ENCODE data around the gene ANKRD27. TPM values are rescaled to one million over a fixed set of nuclear protein-coding genes. Genes with fewer than 3 reads are reported as not detected.

The ANKRD27 gene
- total RNA-seq, 1 experiment from 2014 or later: 64.2 TPM

DNA sequence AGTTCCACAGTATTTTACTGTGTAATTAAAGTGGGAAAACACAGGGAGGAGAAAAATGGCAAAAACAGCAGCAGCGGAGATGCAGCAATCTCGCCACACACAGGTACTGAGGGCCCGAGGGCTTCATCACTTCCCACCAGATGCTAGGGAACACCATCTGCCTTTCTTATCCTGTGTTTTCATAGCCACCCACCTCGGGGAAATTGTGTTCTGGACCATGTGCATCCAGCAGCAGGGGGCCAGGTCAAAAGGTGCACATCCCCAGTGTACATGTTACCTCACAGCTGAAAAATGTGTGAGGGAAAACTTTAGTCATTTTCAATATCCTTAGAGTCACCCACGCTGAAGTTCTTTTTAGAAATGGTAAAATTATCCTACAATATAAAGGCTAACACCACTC lies 63.8 kb downstream of the ANKRD27 start:
- no TSS peak for BruUV-seq (replicated peaks)
- H3K27me3 ChIP-seq (ENCODE audit: control insufficient read depth, insufficient read depth, low read length): no peaks in the 10 kb centered on the region
- intact Hi-C loops (cut with micrococcal nuclease; ENCODE audit: unreplicated experiment): no loop called here
- POLR2A ChIA-PET: no interaction called here
- in situ Hi-C loops (cut with HindIII; ENCODE audit: low pct_unique_long_range_greater_than_20kb, low sequenced_read_pairs): no loop called here
- TF ChIP-seq POLR2AphosphoS5 (IDR thresholded peaks at IDR 0.05; ENCODE audit: low read depth, low read length) (no peak), SIN3A (IDR thresholded peaks at IDR 0.05; ENCODE audit: borderline replicate concordance, insufficient read depth, low read depth, low read length) (no peak), TCF7L2 (IDR thresholded peaks at IDR 0.05; ENCODE audit: low read depth, low read length) (no peak)
- TF ChIP-seq, protein P1, sequence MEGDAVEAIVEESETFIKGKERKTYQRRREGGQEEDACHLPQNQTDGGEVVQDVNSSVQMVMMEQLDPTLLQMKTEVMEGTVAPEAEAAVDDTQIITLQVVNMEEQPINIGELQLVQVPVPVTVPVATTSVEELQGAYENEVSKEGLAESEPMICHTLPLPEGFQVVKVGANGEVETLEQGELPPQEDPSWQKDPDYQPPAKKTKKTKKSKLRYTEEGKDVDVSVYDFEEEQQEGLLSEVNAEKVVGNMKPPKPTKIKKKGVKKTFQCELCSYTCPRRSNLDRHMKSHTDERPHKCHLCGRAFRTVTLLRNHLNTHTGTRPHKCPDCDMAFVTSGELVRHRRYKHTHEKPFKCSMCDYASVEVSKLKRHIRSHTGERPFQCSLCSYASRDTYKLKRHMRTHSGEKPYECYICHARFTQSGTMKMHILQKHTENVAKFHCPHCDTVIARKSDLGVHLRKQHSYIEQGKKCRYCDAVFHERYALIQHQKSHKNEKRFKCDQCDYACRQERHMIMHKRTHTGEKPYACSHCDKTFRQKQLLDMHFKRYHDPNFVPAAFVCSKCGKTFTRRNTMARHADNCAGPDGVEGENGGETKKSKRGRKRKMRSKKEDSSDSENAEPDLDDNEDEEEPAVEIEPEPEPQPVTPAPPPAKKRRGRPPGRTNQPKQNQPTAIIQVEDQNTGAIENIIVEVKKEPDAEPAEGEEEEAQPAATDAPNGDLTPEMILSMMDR (IDR thresholded peaks at IDR 0.05): no peak
- TF ChIP-seq, protein P2, sequence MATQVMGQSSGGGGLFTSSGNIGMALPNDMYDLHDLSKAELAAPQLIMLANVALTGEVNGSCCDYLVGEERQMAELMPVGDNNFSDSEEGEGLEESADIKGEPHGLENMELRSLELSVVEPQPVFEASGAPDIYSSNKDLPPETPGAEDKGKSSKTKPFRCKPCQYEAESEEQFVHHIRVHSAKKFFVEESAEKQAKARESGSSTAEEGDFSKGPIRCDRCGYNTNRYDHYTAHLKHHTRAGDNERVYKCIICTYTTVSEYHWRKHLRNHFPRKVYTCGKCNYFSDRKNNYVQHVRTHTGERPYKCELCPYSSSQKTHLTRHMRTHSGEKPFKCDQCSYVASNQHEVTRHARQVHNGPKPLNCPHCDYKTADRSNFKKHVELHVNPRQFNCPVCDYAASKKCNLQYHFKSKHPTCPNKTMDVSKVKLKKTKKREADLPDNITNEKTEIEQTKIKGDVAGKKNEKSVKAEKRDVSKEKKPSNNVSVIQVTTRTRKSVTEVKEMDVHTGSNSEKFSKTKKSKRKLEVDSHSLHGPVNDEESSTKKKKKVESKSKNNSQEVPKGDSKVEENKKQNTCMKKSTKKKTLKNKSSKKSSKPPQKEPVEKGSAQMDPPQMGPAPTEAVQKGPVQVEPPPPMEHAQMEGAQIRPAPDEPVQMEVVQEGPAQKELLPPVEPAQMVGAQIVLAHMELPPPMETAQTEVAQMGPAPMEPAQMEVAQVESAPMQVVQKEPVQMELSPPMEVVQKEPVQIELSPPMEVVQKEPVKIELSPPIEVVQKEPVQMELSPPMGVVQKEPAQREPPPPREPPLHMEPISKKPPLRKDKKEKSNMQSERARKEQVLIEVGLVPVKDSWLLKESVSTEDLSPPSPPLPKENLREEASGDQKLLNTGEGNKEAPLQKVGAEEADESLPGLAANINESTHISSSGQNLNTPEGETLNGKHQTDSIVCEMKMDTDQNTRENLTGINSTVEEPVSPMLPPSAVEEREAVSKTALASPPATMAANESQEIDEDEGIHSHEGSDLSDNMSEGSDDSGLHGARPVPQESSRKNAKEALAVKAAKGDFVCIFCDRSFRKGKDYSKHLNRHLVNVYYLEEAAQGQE (IDR thresholded peaks at IDR 0.05; ENCODE audit: insufficient read depth in 1 of 2, low read depth in 2 of 2, low read length in 1 of 2): no peak
- no peak overlapping the region for H3K27ac ChIP-seq (ENCODE audit: low read length)
- no peaks in the 10 kb centered on the region for H3K4me1 ChIP-seq (ENCODE audit: control insufficient read depth, insufficient read depth, low read length)
- ATAC-seq: no peak
- H3K9me3 ChIP-seq (ENCODE audit: control insufficient read depth, insufficient read depth, low read depth, low read length): no peaks in the 10 kb centered on the region
- CTCF ChIA-PET: no interaction called here
- peaks cover 3% of the 10 kb centered on the region; the same call in 1 of the 2 replicates for H3K36me3 ChIP-seq (ENCODE audit: control insufficient read depth, insufficient read depth, low read length)
- H3K4me3 ChIP-seq (ENCODE audit: low read depth in 2 of 2, low read length in 2 of 2): no peak overlapping the region
- DNase-seq (ENCODE audit: low read depth, low spot score): no peak

DNA sequence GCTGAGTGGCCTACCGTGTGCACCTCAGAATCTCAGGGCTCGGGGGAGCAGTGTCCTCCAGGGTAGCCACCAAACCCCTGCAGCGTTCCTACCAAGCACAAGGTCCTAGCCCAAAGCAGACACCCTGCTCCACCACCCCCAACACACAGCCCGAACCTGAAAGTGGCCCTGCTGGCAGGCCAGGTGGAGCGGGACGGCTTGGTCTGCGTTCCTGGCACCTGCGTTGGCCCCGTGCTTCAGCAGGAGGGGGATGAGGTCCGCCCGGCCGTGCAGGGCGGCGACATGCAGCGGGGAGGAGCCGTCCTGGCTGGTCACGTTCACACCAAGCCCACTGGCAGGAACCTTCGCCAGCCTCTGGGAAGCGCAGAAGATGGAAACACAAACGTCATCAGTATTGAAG lies 67.5 kb downstream of the ANKRD27 start:
- H3K9me3 ChIP-seq (ENCODE audit: control insufficient read depth, insufficient read depth, low read depth, low read length): no peaks in the 10 kb centered on the region
- BruUV-seq (replicated peaks): no TSS peak
- CTCF ChIA-PET: no interaction called here
- no peak overlapping the region for H3K27ac ChIP-seq (ENCODE audit: low read length)
- no peak overlapping the region for H3K4me3 ChIP-seq (ENCODE audit: low read depth in 2 of 2, low read length in 2 of 2)
- in situ Hi-C loops (cut with HindIII; ENCODE audit: low pct_unique_long_range_greater_than_20kb, low sequenced_read_pairs): no loop called here
- peak; percentile 39; the same call in 1 of the 2 replicates for ATAC-seq
- POLR2A ChIA-PET: no interaction called here
- H3K4me1 ChIP-seq (ENCODE audit: control insufficient read depth, insufficient read depth, low read length): no peaks in the 10 kb centered on the region
- no peak for DNase-seq (ENCODE audit: low read depth, low spot score)
- no peak for TF ChIP-seq POLR2AphosphoS5 (IDR thresholded peaks at IDR 0.05; ENCODE audit: low read depth, low read length)
- TF ChIP-seq TCF7L2 (IDR thresholded peaks at IDR 0.05; ENCODE audit: low read depth, low read length): no peak
- TF ChIP-seq, protein P1 (IDR thresholded peaks at IDR 0.05): no peak
- TF ChIP-seq, protein P2 (IDR thresholded peaks at IDR 0.05; ENCODE audit: insufficient read depth in 1 of 2, low read depth in 2 of 2, low read length in 1 of 2): no peak
- no peak for TF ChIP-seq SIN3A (IDR thresholded peaks at IDR 0.05; ENCODE audit: borderline replicate concordance, insufficient read depth, low read depth, low read length)
- intact Hi-C loops (cut with micrococcal nuclease; ENCODE audit: unreplicated experiment): no loop called here
- H3K36me3 ChIP-seq (ENCODE audit: control insufficient read depth, insufficient read depth, low read length): peaks cover 6% of the 10 kb centered on the region
- H3K27me3 ChIP-seq (ENCODE audit: control insufficient read depth, insufficient read depth, low read length): no peaks in the 10 kb centered on the region

All from Panc1 (cell line).